SIG-M5 treated with dmso at 0.1 percent for 504 hours (cell line): Measurements from ENCODE around the gene DAZAP1.
A peak's percentile ranks its signal among the peaks of the same experiment; 100 is the strongest.

Experiments used
- DNase-seq: peaks from one replicate; lab custom pipeline; 2025; ENCODE audit not compliant: unreplicated experiment; lab: John Stamatoyannopoulos, UW

Gene DAZAP1

GRCh38 chr19:1393841-1394240 lies 13.5 kb upstream of the DAZAP1 start:
- no peak for DNase-seq

GRCh38 chr19:1394252-1395193 lies 12.9 kb upstream of the DAZAP1 start:
- DNase-seq: no peak

- no peak for DNase-seq
These were observed 12.0 kb upstream of the DAZAP1 start for GRCh38 chr19:1395194-1396018.

GRCh38 chr19:1396019-1396767 lies 11.2 kb upstream of the DAZAP1 start:
- DNase-seq: no peak

- DNase-seq: no peak
These were observed 10.4 kb upstream of the DAZAP1 start for GRCh38 chr19:1396768-1397679.

- DNase-seq: no peak
These were observed 9.5 kb upstream of the DAZAP1 start for GRCh38 chr19:1397838-1398237.

GRCh38 chr19:1399079-1399478 lies 8.3 kb upstream of the DAZAP1 start:
- no peak for DNase-seq

- no peak for DNase-seq
These were observed 7.6 kb upstream of the DAZAP1 start for GRCh38 chr19:1399745-1400144.

GRCh38 chr19:1400281-1401137 lies 6.9 kb upstream of the DAZAP1 start:
- no peak for DNase-seq

- DNase-seq: no peak
These were observed 6.1 kb upstream of the DAZAP1 start, which contains the start of gene GAMT for GRCh38 chr19:1401138-1401888. GAMT (minus strand) TSS chr19:1401542; CDS start chr19:1401476, 66 bp downstream.

- DNase-seq: no peak
These were observed 5.5 kb upstream of the DAZAP1 start for GRCh38 chr19:1401889-1402217.

- no peak for DNase-seq
These were observed 4.8 kb upstream of the DAZAP1 start for GRCh38 chr19:1402411-1403070.

- peak; percentile 87 for DNase-seq
These were observed 435 bp upstream of the DAZAP1 start for GRCh38 chr19:1406774-1407527.

- no peak for DNase-seq
These were observed 1.2 kb downstream of the DAZAP1 start for GRCh38 chr19:1408300-1409203.

GRCh38 chr19:1409204-1410005 lies 2.0 kb downstream of the DAZAP1 start:
- no peak for DNase-seq
